HG02885 (cell line): ENCODE data around the gene ASTN1.

Source experiments
- ATAC-seq: cut with Tn5 transposase; IDR thresholded peaks from one replicate; pipeline ENCODE4 v1.9.1; 2021; ENCODE audit warnings: mild to moderate bottlenecking; ENCODE audit not compliant: unreplicated experiment, poor library complexity

The ASTN1 gene

DNA sequence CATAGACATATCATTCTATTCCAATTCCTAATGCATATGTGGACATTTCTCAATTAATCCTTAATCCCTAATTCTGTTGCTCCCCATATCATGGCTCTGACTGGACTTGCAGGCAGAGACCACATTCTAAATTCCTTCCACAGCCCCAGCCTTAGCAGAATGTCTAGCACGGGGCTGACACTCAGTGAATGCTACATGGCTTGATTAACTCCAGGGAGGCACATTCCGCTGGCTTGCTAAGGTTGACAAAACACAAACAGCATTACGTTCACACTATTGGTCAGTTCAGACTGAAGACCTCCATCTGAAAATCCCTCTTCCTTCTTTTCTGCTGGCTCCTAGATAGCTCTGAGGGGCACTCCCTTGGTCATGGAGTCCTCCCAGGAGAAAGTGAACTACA lies 119.4 kb downstream of the ASTN1 start:
- ATAC-seq = no peak

DNA sequence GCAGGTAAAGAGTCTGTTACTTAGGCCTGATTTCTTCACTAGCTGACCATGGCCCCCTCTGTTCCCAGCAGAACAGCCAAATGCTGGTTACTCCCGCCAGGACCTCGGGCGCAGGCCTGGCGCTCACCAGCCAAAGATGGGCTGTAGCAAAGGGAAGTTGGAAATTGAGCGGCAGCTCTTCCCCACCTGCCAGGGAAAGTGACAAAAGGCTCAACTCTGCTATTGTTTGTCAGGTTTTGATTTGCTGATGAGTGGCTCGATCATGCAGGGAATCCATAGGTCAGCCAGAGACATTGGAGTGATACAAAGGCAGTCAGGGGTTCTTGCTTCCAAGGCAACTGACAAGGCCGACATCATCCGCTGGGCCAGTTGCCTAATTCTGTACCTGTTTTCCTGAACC lies 120.1 kb downstream of the ASTN1 start:
- no peak for ATAC-seq

DNA sequence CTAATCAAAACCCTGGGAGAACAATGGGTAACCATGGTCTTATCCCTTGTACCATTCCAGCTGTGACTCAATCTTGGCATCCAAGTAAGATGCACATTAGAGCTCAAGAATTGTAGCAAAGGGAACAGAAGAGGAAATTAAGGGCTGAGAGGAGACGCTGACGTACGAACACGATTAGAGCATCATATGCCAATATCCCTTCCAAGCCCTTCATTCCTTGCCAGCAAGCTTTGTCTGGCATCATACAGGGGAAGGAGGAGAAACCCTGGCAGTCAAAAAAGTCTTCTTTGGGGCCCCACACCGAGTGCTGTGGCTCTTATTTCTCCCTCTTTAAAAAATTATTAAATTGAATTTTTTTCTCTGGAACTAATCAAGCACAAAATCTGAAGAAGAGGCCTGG lies 120.9 kb downstream of the ASTN1 start:
- no peak for ATAC-seq

DNA sequence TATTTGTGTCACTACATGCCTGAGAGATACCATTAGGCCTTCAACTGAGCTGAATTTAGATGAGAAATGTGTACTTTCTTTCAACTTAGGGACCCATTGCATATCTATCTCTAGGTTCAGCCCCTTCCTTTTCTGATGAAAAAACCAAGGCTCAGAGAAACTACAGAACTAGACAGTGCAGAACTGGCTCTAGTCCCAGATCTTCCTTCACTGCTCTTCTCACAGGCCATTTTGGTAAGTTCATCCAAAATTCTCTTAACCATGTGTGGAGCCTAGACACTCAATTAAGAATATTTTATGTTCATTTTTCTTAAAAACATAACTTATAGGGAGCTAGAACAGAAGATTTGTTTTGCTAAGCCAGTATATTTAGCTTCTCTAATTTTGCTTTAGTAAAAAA lies 128.9 kb downstream of the ASTN1 start:
- no peak for ATAC-seq

DNA sequence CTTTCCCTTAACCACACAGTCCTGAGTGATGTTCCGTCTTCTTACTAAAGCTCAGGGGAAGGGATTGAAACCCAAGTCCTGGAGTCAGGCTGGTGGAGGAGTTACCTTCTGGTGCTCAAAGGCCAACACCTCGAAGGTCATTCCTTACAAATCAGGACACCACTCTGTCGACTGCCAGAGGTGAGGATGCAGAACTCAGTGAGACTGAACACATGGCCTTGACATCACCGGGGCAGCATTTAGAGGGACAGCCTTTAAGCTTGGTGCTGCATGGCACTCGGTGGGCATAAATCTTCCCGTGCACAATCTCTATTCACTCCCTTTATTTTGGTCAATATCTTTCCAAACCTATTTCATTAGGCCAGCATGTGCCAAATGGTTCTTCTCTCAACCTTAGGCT lies 130.9 kb downstream of the ASTN1 start:
- no peak for ATAC-seq

DNA sequence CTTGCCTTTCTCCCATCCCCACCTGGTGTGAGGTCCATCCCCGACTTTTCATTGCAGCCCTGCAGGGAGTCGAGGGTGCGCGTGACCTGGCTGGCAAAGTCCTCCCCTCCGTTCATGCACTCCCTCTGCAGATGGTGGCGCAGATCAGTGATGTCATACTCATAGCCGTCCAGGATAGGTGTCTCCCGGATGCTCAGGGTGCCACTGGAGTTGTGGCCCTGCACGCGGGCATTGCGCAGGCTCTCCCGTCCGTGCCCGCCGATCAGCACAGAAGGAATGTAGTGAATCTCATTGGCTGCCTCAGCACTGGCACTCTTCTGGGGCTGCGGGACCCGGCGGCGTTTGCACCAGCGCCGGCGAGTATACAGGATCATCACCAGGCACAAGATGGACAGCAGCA lies 132.1 kb downstream of the ASTN1 start:
- ATAC-seq = no peak

DNA sequence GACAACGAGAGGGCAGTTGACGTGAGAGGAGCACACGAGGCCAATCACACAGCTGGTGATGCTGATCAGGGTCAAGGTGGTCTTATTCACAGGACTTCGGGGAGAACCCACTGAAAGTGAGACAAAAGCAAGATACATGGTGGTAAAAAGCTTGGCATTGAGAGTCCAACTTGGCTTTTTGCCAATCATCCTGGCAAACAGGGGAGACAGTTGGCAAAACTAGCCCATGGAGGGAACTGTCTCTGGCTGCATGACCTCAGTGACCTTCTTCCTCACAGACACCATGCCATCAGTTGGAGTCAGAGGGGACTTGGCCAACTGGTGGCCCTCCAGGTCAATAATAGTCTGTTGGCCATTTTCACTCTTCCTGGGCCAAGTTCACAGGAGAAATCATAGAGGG lies 139.9 kb downstream of the ASTN1 start:
- no peak for ATAC-seq

DNA sequence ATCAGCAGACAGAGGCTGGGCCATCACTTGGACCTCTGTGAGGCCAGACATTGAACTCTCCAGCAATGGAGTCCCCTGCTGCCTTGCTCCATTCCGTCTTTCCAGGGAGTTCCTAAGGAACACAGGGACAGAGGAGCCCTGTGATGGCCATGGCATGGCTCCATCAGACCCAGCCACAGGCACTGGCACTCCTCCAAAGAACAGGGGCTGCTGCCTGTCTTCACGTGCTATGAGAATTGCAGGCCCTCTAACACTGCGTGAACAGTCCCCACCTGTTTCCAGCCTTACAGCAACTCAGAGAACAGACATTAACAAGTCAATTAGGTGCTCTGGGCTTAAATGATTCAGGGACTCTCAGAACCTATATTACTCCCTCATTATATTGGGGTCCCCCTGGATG lies 140.8 kb downstream of the ASTN1 start:
- no peak for ATAC-seq

DNA sequence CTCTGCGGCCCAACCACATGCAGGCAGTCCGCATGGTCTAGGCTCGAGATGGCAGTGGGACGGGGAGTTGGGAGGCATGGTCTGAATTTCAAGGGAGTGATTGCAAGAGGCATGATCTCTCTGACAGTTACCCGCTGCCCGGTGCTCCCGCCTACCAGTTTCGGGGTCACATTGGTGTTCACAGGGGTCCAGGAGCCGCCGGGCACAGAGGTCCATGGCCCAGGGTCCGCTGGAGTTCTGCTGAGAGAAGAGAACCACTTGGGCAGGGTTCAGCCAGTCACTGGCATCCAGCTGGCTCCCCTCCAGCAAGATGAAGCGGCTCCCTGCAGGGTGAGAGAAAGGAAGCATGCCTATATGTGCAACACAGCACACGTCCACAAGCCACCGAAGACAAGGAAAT lies 141.3 kb downstream of the ASTN1 start:
- no peak for ATAC-seq

DNA sequence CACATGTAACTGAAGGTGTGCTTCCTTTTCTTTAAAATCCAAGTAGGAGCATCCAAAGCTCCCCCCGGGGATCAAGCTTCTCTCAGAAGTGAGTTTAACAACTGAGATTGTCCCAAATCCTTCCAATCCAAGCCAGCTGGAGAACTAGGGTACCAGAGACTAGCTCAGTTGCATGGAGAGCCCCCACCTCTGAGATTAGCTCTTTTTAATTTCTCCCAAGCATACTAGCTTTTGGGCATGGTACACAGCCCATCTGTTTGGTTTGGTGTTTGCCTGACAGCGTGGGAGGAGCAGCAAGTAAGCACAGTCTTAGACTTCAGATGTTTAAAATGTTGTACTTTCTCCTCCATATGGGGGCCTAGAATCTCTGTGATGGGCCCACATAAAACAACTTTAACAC lies 142.8 kb downstream of the ASTN1 start:
- no peak for ATAC-seq

DNA sequence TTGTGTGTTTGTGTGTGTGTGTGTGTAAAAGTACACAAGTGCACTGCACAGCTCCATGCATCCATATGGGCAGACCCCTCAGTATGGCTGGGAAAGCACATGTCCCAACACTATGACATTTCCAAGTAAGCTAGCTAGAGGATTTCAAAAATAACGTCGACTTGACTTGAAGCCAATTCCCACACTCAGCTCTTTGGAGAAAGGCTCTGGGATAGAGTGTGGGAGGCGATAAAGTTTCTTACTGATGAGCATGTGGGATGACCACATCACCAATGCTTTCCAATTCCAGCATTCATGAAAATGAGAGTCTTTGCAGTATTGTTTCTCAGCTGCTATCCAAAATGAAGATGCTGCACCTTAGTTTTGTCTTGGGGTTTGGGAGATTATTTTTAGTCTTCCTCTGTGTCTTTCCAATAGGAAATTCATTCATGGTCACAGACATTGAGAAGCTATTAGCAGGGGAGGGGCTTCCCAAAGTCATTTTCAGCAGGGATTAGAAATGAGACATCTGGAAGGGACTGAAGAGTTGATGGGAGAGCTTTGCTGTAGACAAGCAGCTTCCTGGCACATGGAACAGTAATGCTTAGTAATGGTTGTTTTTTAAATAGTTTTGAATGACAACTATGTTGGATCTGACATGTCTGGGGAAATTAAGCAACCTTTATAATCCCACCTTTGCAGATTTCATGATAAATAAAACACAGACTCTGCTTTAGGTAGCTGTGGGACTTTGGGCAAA lies 143.5 kb downstream of the ASTN1 start:
- ATAC-seq = no peak

DNA sequence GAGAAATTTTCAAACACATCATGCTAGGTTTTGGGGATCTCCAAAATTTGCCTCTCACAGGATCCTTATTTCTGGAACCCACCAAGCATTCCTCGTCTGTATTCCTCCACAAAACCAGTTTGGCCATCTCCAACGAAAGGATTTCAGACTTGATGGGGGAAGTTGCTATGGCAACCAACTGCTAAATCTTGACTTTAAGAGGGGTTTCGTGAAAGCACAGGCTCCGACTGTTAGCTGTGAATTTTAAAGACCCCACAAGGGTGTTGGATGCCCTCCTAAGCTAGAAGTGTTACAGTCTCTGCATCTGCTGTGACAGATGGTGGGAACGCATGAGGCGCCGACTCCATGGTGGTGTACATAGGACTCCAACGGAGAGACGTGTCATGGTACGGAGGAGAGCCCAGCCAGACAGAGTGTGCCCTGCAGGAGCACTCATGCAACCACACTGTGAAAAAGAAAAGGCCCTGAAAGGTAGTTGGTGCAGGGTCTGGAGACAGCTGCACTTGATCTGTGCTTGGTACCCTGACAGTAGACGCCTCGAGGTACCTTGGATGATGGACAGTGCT lies 147.1 kb downstream of the ASTN1 start:
- no peak for ATAC-seq

DNA sequence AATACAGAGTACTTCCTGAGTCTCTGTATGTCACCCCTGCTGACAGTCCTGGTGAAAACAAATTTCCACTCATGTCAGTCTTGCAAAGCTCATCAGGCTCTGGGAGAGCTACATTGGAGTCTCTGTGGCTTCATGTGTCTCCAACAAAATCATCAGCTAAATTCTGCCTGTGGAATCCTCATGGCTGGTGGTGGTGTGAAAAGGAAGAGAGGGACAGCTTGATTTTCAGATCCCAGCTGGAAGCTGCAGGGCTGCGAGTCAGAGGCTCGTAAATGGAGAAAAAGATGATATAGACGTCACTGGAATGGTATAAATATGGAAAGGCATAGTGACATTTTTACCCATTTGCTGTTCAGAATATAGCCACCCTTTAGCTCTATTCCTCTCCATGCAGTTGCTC lies 150.2 kb downstream of the ASTN1 start:
- ATAC-seq = no peak

DNA sequence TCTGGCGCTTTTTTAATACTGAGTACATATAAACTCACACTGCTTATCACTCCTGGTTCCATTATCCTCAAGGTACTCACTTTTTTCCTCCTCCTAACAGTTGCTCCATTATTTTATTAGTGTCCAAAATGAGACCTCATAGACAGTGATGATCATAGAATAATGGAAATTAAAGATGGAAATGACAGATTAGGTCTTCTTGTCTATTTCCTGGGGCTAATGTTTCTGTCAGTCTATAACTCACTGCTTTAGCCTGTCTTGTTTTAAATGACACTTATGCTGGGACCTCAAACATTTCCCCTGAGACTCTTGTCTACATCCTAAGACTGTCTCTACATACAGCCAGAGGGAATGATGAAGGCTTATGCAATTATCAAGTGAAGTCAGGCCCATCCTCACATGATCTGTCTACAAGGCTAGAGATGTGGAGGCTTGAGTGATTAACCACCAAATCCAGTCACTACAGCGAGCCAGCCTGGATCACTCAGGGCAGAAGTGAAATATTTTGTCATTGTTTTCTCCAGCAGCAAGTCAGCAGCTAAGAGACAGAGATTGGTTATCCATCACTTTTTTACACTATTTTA lies 152.1 kb downstream of the ASTN1 start:
- ATAC-seq = no peak

DNA sequence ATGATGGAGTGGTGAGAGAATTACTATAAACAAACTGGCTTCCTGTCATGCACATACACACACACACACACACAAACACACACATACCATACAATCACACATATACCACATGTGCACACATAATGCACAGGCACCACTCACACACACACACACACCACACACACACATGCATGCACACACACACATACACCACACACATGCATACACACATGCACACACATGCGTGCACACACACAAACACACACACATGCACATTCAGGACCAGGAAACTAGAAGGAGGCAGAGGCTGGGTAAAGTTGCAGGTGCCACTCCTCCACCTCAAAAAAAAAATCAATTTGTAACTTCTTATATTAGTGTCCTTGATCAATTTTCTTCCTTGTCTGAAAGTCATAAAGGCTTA lies 153.0 kb downstream of the ASTN1 start:
- ATAC-seq = no peak

DNA sequence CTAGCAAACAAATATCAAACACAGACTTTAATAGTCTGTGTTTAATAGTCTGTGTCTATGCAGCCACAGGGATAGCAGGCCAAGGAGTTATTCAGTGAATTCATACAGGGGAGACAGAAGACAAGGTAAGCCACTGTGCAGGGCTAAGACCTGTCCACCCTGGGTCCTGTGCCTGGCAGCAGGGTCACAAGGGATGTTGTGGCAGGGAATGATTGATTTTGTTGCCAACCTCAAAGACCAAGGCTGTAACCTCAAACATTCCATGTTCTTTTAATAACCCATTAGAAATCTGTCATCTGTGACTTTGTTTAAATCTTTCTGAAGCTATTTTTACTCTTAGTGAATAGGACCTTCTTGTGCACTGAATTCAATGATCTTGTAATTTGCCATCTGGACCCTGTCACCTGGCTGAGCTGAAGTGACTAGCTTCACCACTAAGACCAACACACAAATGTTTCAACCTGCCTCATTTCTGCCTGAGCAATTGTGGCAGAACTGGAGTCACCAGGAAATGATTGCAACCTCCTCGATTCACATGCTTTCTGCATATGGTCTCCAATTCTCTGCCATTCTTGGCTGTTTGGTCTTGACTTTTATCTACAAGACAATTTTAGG lies 154.2 kb downstream of the ASTN1 start:
- ATAC-seq = no peak

DNA sequence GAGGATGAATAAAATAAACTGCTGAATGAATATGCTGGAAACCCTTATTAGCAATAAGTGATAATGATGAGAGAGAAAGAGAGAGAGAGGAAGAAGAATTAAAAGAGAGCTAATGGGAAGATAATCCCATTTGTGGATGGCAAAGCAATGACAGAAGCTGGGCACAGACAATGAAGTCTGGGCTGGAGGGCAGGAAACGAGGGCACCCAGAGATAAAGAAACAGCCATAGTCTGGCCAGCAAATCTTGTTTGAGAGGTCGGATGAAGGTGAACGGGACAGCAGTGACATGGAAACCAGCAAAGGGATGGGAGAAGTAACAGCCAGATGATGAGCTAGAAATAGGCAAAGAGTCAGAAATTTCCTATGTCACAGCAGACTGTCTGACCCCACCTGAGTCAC lies 155.9 kb downstream of the ASTN1 start:
- ATAC-seq = no peak

DNA sequence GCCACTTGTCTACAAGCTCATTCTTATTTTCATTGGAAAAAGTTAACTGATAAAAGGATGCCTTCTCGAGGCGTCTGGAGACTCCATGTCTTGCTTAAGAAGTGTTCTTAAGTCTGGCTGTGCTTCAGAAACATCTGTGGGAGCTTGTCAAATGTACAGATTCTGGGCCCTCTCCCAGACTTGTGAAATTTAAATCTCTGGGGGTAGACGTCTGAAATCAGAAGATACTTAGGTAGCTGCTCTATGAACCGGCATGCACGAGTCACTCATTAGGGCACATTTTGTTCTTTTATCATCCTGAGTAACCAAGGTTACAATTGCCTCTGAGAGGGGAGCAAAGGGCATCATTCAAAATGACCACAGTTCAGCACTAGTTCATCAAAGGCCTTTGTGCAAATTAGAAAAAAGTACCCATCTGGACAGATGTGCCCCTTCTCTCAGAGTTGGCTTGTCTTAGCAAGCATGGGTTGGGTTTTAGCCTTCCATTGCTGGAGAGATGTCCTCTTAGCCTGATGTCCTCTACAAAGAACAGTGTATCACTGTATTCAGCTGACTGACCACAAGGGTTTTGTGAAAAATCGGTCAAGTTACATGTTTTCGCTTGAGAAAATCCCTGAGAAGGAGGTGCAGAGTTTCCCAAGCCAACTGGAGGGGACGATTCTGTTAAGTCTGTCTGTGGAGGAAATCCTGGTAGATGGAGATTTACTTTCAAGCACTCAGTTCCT lies 156.9 kb downstream of the ASTN1 start:
- no peak for ATAC-seq

DNA sequence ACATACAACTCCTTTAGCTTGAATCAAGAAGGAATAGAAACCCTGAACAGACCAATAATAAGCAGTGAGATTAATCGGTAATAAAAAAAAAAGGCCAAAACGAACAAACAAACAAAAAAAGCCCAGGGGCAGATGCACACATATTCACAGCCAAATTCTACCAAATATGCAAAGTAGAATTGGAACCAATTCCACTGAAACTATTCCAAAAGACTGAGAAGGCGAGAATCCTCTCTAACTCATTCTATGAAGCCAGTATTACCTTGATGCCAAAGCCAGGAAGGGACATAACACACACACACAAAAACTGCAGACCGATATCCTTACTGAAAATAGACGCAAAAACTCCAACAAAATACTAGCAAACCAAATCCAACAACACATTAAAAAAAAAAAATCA lies 161.6 kb downstream of the ASTN1 start:
- ATAC-seq = no peak

DNA sequence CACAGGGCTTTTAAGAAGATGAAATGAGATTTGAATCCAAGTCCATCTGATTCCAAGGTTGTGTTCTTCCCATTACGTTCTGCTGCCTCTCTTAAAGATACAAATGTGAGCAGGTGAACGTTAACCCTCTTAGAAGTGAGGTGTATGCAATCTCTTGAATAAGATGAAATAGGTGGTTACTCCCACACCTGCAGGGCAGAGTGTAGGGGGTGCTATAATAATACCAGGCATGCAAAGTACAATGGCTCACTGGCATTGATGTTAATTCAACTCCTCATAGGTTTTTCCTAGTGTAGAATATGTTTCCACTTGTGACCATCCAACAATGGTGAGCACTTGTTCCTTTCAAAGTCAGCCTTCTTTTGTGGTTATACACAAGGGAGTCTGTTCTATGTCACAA lies 163.0 kb downstream of the ASTN1 start:
- no peak for ATAC-seq

DNA sequence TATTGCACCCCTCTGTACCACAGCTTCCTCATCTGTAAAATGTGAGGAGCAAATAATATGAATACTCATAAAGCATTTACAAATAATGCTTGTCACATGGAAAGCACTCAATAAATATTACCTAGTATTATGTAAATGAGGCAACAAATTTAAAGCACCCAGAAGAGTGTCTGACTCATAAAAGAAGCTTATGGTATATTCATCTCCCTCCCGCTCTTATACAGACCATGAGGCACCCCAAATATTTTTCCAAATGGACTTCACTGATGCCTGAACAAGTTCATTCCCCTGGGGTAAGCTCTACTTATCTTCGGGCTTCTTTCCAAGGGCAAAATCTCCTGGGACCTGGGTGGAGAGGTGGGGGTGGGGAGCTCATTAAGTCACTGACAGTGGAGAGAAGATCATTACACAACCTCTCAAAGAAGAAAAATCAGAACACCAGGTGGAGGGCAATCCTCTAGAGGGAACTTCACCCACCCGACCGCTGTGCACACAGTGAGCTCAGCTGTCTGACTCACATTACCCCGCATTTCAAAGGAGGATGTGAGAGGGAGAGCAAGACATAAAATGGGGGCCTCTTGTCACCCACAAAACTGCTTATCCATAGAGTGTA lies 166.2 kb downstream of the ASTN1 start:
- ATAC-seq = no peak
